Activated naive CD4-positive, alpha-beta T cell treated with anti-CD3 and anti-CD28 coated beads for 36 hours (primary cell): ENCODE measurements around the gene CFAP46. TPM values are rescaled to one million over a fixed set of nuclear protein-coding genes. Genes with fewer than 3 reads are reported as not detected.

ENCODE experiments used
- CTCF ChIA-PET: fragments of 350-600 bp; sonication (Branson Sonifier 250); formaldehyde crosslinking; loops from one replicate; lab custom pipeline; 2021; ENCODE audit warnings: antibody characterized with exemption; lab: Charles Lee
- DNase-seq: peaks from one replicate; pipeline ENCODE4 v3.0.0-alpha.2; 2020
- H3K27ac Mint-ChIP-seq: one replicate; pipeline ENCODE4 v1.8.0; 2021; ENCODE audit warnings: mild to moderate bottlenecking, mixed read lengths
- H3K27me3 Mint-ChIP-seq: one replicate; pipeline ENCODE4 v1.8.0; 2021; ENCODE audit warnings: low read depth, mixed read lengths
- H3K36me3 Mint-ChIP-seq: one replicate; pipeline ENCODE4 v1.8.0; 2021; ENCODE audit warnings: low read depth, mixed read lengths
- H3K4me1 Mint-ChIP-seq: one replicate; pipeline ENCODE4 v1.8.0; 2021; ENCODE audit warnings: low read depth, mixed read lengths
- H3K4me3 Mint-ChIP-seq: one replicate; pipeline ENCODE4 v1.8.0; 2021; ENCODE audit warnings: mild to moderate bottlenecking, moderate library complexity, mixed read lengths
- H3K9me3 Mint-ChIP-seq: one replicate; pipeline ENCODE4 v1.8.0; 2021; ENCODE audit warnings: mixed read lengths
- intact Hi-C: fragments of 100-400 bp; cut with micrococcal nuclease; formaldehyde crosslinking; loops from one replicate; pipeline ENCODE4 v1.15.1; 2023
- total RNA-seq, 2 experiments: library from RNA; stranded (reverse); gene quantifications; one replicate each; pipeline ENCODE4 v1.2.3, GENCODE V29; 2021

CFAP46 gene
- total RNA-seq, 2 experiments from 2014 or later, result not detected

GRCh38 chr10:132886211-132887099, 55.9 kb downstream of the CFAP46 start:
- no peaks in the 10 kb centered on the region for H3K36me3 Mint-ChIP-seq
- DNase-seq, result no peak
- no peaks in the 10 kb centered on the region for H3K9me3 Mint-ChIP-seq
- no peak overlapping the region for H3K4me3 Mint-ChIP-seq
- CTCF ChIA-PET, result no interaction called here
- H3K4me1 Mint-ChIP-seq, result no peaks in the 10 kb centered on the region
- intact Hi-C loops, result no loop called here
- peaks cover 3% of the 10 kb centered on the region for H3K27me3 Mint-ChIP-seq
- H3K27ac Mint-ChIP-seq, result no peak overlapping the region

GRCh38 chr10:132885451-132886210, 56.7 kb downstream of the CFAP46 start:
- no peaks in the 10 kb centered on the region for H3K9me3 Mint-ChIP-seq
- H3K27me3 Mint-ChIP-seq, result peaks cover 3% of the 10 kb centered on the region
- CTCF ChIA-PET, result no interaction called here
- H3K27ac Mint-ChIP-seq, result no peak overlapping the region
- no peaks in the 10 kb centered on the region for H3K4me1 Mint-ChIP-seq
- H3K36me3 Mint-ChIP-seq, result no peaks in the 10 kb centered on the region
- H3K4me3 Mint-ChIP-seq, result no peak overlapping the region
- DNase-seq, result no peak
- intact Hi-C loops, result no loop called here

DNA sequence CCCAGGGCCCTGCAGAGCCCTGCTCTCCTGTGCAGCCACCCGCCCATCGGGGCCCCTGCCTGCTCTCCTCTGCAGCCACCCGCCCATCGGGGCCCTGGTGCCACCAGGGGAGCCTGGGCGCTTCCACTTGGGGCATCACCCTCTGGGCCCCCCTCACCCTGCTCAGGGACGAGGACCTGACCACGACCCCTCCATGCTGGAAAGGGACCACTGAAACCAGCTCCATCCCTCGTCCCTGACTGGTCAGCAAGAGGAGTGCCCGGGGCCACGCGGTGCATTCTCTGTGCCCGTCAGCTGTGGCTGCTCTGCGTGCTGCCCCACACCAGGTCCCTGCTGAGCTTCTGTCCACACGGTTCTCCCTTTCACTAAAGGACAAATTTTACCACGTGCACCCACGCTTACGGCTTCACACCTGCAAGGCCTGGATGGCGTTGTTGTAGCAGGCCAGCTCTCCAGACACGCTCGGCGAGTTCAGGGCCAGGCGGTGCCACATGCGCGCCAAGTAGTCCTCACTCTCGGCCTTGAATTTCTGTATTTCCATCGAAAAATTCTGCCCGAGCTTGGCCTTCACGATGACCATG, 57.6 kb downstream of the CFAP46 start:
- H3K36me3 Mint-ChIP-seq, result no peaks in the 10 kb centered on the region
- intact Hi-C loops, result no loop called here
- H3K4me3 Mint-ChIP-seq, result no peak overlapping the region
- no peak for DNase-seq
- no peaks in the 10 kb centered on the region for H3K9me3 Mint-ChIP-seq
- no peaks in the 10 kb centered on the region for H3K27me3 Mint-ChIP-seq
- no peaks in the 10 kb centered on the region for H3K4me1 Mint-ChIP-seq
- H3K27ac Mint-ChIP-seq, result no peak overlapping the region
- CTCF ChIA-PET, result no interaction called here

DNA sequence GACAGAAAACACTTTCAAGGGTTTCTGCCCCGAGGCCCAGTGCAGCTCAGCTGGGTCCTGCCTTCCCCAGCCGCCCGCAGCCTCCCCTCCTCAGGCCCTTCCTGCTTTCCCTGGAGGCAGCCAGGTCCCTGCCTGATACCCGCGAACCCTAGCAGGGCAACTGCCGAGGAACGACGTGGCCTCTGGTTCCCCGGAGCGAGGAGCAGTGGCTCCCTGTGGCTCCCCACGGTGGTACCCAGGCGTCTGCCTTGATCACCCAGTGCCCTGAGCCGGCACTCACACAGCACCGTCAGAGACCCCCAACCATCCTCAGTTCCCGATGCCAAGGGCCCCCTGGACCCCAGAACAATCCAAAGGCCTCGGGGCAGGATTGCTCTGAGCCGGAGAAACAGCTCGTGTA, 58.3 kb downstream of the CFAP46 start:
- Mint-ChIP-seq H3K27me3 (peaks cover 2% of the 10 kb centered on the region), H3K36me3 (no peaks in the 10 kb centered on the region), H3K9me3 (no peaks in the 10 kb centered on the region), H3K4me3 (no peak overlapping the region), H3K27ac (no peak overlapping the region), H3K4me1 (no peaks in the 10 kb centered on the region)
- DNase-seq, result no peak
- intact Hi-C loops, result no loop called here
- CTCF ChIA-PET, result no interaction called here

DNA sequence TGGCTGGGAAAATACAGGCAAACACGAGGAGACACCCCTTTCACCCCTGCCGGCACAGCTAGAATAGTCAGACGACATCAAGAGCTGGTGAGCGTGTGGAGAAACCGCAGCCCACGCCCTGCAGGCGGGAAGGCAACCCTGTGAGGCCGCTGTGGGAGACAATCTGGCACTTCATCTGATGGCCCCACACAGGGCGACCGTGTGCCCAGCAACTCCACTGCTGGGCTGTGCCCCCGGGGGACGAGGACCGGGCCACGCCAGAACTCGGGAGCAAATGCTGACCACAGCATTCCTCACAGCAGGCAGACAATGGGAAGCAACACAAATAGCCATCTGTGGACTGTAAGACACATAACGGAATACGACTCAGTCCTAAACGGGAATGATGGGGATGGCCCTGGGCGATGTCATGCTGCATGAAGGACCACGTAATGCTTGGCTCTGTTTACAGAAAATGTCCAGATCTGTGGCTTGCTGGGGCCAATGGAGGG, 58.9 kb downstream of the CFAP46 start:
- no peak for DNase-seq
- Mint-ChIP-seq H3K27ac (no peak overlapping the region), H3K36me3 (no peaks in the 10 kb centered on the region), H3K4me3 (no peak overlapping the region), H3K9me3 (no peaks in the 10 kb centered on the region), H3K27me3 (peaks cover 7% of the 10 kb centered on the region), H3K4me1 (no peaks in the 10 kb centered on the region)
- intact Hi-C loops, result no loop called here
- CTCF ChIA-PET, result no interaction called here

GRCh38 chr10:132882069-132882951, 60.1 kb downstream of the CFAP46 start:
- no peak overlapping the region for H3K27ac Mint-ChIP-seq
- H3K9me3 Mint-ChIP-seq, result no peaks in the 10 kb centered on the region
- intact Hi-C loops, result no loop called here
- DNase-seq, result no peak
- no peaks in the 10 kb centered on the region for H3K4me1 Mint-ChIP-seq
- CTCF ChIA-PET, result no interaction called here
- no peak overlapping the region for H3K4me3 Mint-ChIP-seq
- H3K27me3 Mint-ChIP-seq, result peaks cover 8% of the 10 kb centered on the region
- no peaks in the 10 kb centered on the region for H3K36me3 Mint-ChIP-seq

DNA sequence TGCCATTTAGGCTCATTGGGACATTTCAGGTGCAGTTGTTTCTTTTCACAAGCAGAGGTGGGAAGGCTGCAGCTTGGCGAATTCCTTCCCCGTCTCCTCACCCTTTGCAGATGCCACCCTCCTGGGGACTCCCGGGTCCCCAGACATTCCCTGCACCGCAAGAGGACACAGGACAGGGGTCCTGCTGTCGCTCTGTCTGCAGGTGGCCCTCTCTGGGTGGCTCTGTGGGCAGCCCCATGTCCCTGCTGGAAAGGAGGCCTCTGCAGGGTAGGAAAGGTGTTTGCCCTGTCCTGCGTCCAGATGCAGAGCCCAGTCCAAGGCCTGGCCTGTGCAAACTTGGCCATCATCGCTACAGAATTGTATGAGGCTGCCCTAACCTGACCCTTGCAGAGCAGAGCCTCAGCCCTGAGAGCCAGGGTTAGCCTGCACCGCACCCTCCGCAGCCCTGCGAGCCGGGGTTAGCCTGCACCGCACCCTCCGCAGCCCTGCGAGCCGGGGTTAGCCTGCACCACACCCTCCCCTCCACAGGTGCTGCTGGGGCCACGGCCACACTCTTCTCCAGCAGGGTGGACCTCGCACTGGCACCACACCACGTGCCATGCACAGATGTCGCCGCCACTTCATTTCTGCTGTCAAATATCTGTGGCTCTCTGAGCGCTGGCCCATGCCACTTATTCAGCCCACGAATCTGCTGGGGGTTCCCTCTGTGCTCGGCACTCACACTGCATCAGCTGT, 61.0 kb downstream of the CFAP46 start:
- no peak overlapping the region for H3K27ac Mint-ChIP-seq
- no peaks in the 10 kb centered on the region for H3K4me1 Mint-ChIP-seq
- no peaks in the 10 kb centered on the region for H3K36me3 Mint-ChIP-seq
- DNase-seq, result no peak
- intact Hi-C loops, result no loop called here
- H3K4me3 Mint-ChIP-seq, result no peak overlapping the region
- CTCF ChIA-PET, result no interaction called here
- no peaks in the 10 kb centered on the region for H3K9me3 Mint-ChIP-seq
- peaks cover 8% of the 10 kb centered on the region for H3K27me3 Mint-ChIP-seq

DNA sequence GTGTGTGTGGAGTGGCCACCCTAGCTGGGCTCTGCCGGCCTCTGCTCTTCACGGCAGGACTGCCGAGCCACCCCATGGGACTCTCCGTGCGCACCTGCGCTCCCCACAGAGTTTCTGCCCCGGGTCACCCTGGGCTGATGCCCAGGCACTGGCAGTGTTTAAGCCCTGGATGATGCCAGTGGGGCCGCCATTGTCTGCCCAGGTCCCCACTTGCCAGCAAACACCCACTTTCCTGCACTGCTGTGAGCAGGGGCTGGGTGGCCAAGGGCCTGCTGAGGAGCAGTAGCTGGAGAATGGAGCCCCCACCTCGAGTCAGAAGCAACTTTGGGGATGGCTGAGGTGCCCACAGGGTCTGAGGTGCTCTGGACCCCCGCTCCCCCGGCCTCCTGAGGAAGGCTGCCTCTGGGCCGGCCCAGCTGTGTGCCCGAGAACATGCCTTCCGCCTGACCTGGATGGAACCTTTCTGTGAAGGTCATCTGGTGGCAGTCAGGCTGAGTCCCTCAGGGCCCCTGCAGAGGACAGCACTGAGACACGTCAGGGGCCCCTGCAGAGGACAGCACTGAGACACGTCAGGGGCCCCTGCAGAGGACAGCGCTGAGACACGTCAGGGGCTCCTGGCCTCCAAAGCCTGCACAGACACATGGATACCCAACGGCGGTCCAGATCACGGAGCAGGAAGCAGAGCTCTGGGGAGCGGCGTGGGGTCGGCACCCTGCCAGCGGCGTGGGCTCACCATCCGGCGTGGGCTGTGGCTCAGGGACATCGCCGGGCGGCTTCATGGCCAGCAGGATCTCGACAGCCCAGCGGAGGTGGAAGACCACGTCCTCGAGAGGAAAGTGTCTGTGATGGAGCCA, 62.0 kb downstream of the CFAP46 start:
- Mint-ChIP-seq H3K9me3 (peaks cover 4% of the 10 kb centered on the region), H3K27me3 (peaks cover 15% of the 10 kb centered on the region), H3K36me3 (no peaks in the 10 kb centered on the region), H3K4me1 (no peaks in the 10 kb centered on the region), H3K27ac (no peak overlapping the region), H3K4me3 (no peak overlapping the region)
- CTCF ChIA-PET, result no interaction called here
- no peak for DNase-seq
- intact Hi-C loops, result no loop called here

GRCh38 chr10:132879408-132880127, 62.8 kb downstream of the CFAP46 start:
- H3K4me1 Mint-ChIP-seq, result no peaks in the 10 kb centered on the region
- H3K4me3 Mint-ChIP-seq, result no peak overlapping the region
- no peaks in the 10 kb centered on the region for H3K36me3 Mint-ChIP-seq
- H3K27me3 Mint-ChIP-seq, result peaks cover 17% of the 10 kb centered on the region
- H3K27ac Mint-ChIP-seq, result no peak overlapping the region
- no peak for DNase-seq
- CTCF ChIA-PET, result no interaction called here
- intact Hi-C loops, result no loop called here
- peaks cover 7% of the 10 kb centered on the region for H3K9me3 Mint-ChIP-seq

- H3K4me1 Mint-ChIP-seq, result no peaks in the 10 kb centered on the region
- peaks cover 19% of the 10 kb centered on the region for H3K27me3 Mint-ChIP-seq
- intact Hi-C loops, result no loop called here
- H3K9me3 Mint-ChIP-seq, result peaks cover 7% of the 10 kb centered on the region
- no peak overlapping the region for H3K4me3 Mint-ChIP-seq
- no peak for DNase-seq
- no peaks in the 10 kb centered on the region for H3K36me3 Mint-ChIP-seq
- H3K27ac Mint-ChIP-seq, result no peak overlapping the region
- CTCF ChIA-PET, result no interaction called here
Measured at GRCh38 chr10:132878730-132879407, 63.5 kb downstream of the CFAP46 start.
